Left ventricle myocardium inferior (tissue), 1 donor: ENCODE results near the gene SMYD3. TPM values are rescaled to one million over a fixed set of nuclear protein-coding genes. Genes with fewer than 3 reads are reported as not detected.

Source experiments
- DNase-seq: peaks from one replicate; pipeline ENCODE4 v3.0.0-alpha.2; 2020
- H3K27ac ChIP-seq: fragments of 200-600 bp; replicated peaks from 2 replicates; pipeline ENCODE4 v1.8.0; 2021
- H3K27me3 ChIP-seq: fragments of 200-600 bp; 2 replicates; pipeline ENCODE4 v1.8.0; 2021; ENCODE audit warnings: low read depth
- H3K36me3 ChIP-seq: fragments of 200-600 bp; 2 replicates; pipeline ENCODE4 v1.8.0; 2021
- H3K4me1 ChIP-seq: fragments of 200-600 bp; 2 replicates; pipeline ENCODE4 v1.8.0; 2021
- H3K4me3 ChIP-seq: fragments of 200-600 bp; 2 replicates; pipeline ENCODE4 v1.8.0; 2021; ENCODE audit warnings: mild to moderate bottlenecking, moderate library complexity
- H3K9me3 ChIP-seq: fragments of 200-600 bp; replicated peaks from 2 replicates; pipeline ENCODE4 v1.8.0; 2021
- CTCF ChIP-seq: fragments of 200-600 bp; IDR thresholded peaks from 2 replicates; pipeline ENCODE4 v1.8.0; 2021; ENCODE audit warnings: antibody characterized with exemption, mild to moderate bottlenecking, borderline replicate concordance
- intact Hi-C: fragments of 100-400 bp; cut with micrococcal nuclease; formaldehyde crosslinking; loops from one replicate; pipeline ENCODE4 v1.11.0; 2022
- total RNA-seq: library from RNA; stranded (reverse); fragmentation: NEBNext Ultra II Directional; extraction: Animal tissue kit (Norgen Biotek cat#: 25700); gene quantifications from one replicate; pipeline ENCODE4 v1.2.1, GENCODE V29; 2021
- donor health status: DM: no; HTN: yes; CAD: no; lungs with severe emphysema.

SMYD3 gene
- total RNA-seq, 1 donor from 2014 or later: 9.9 TPM

- H3K27ac ChIP-seq: no peak overlapping the region
- DNase-seq: no peak
- H3K27me3 ChIP-seq: no peaks in the 10 kb centered on the region
- H3K4me1 ChIP-seq: no peaks in the 10 kb centered on the region
- intact Hi-C loops: no loop called here
- H3K4me3 ChIP-seq: no peak overlapping the region
- peaks cover 38% of the 10 kb centered on the region for H3K9me3 ChIP-seq
- TF ChIP-seq CTCF: no peak
- no peaks in the 10 kb centered on the region for H3K36me3 ChIP-seq
Observed at GRCh38 chr1:246255773-246256172, 251.3 kb downstream of the SMYD3 start.

DNA sequence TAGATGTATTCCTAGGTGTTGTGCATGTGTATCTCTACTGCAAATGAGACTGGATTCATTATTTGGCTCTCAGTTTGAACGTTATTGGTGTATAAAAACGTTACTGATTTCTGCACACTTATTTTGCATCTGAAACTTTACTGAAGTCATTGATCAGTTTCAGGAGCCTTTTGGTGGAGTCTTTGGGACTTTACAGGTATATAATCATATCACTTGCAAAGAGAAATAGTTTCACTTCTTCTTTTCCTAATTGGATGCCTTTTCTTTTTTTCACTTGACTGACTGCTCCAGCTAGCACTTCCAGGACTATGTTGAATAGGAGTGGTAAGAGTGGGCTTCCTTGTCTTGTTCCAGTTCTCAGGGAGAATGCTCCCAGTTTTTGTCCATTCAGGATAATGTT lies 252.2 kb downstream of the SMYD3 start:
- H3K36me3 ChIP-seq: no peaks in the 10 kb centered on the region
- no peak overlapping the region for H3K27ac ChIP-seq
- H3K4me1 ChIP-seq: no peaks in the 10 kb centered on the region
- no peaks in the 10 kb centered on the region for H3K27me3 ChIP-seq
- no peak for DNase-seq
- no peak for TF ChIP-seq CTCF
- no peak overlapping the region for H3K4me3 ChIP-seq
- intact Hi-C loops: no loop called here
- H3K9me3 ChIP-seq: peaks cover 38% of the 10 kb centered on the region

DNA sequence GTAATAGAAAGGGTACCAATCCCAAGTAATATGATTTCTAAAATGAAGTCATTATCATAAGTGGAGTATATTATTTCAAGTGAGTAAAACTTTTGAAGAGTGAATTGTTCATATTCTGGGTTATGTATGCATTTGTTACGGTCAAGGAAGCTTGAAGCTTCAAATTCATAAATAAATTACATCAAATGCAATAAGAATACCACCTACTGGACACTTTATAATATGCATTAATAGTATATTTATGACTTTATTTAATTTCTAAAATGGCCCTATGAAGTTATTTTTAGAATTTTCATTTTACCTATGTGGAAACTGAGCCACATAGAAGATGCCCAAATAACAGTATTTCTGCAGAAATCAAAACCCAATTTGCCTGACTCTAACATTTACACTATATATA lies 260.6 kb downstream of the SMYD3 start:
- no peaks in the 10 kb centered on the region for H3K36me3 ChIP-seq
- DNase-seq: no peak
- H3K4me3 ChIP-seq: no peak overlapping the region
- no peak overlapping the region for H3K27ac ChIP-seq
- intact Hi-C loops: no loop called here
- H3K9me3 ChIP-seq: no peaks in the 10 kb centered on the region
- no peaks in the 10 kb centered on the region for H3K4me1 ChIP-seq
- no peaks in the 10 kb centered on the region for H3K27me3 ChIP-seq
- TF ChIP-seq CTCF: no peak

- intact Hi-C loops: no loop called here
- Histone ChIP-seq H3K27me3 (no peaks in the 10 kb centered on the region), H3K4me3 (no peak overlapping the region), H3K27ac (no peak overlapping the region), H3K9me3 (peaks cover 2% of the 10 kb centered on the region), H3K4me1 (no peaks in the 10 kb centered on the region), H3K36me3 (no peaks in the 10 kb centered on the region)
- TF ChIP-seq CTCF: no peak
- DNase-seq: no peak
Observed at GRCh38 chr1:246245541-246245940, 261.5 kb downstream of the SMYD3 start.

DNA sequence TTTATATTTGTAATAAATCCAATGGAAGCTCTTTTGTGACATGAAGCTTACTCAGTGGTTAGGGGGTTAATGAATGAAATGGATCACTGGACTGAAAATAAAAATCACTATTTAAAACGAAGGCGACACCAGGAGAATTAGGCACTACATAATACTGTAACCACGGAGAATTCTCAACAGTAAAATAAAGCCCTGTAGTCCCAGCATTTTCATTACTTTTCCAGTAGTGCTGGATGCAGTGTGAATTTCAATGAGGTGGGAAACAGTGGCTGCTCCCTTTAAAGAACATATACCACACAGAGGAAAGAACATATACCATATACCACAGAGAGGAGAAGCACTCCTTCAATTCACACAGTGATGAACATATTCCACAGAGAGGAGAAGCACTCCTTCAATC lies 275.0 kb downstream of the SMYD3 start:
- Histone ChIP-seq H3K4me1 (no peaks in the 10 kb centered on the region), H3K36me3 (no peaks in the 10 kb centered on the region), H3K4me3 (no peak overlapping the region), H3K27me3 (no peaks in the 10 kb centered on the region), H3K27ac (no peak overlapping the region), H3K9me3 (no peaks in the 10 kb centered on the region)
- intact Hi-C loops: no loop called here
- no peak for DNase-seq
- TF ChIP-seq CTCF: no peak

DNA sequence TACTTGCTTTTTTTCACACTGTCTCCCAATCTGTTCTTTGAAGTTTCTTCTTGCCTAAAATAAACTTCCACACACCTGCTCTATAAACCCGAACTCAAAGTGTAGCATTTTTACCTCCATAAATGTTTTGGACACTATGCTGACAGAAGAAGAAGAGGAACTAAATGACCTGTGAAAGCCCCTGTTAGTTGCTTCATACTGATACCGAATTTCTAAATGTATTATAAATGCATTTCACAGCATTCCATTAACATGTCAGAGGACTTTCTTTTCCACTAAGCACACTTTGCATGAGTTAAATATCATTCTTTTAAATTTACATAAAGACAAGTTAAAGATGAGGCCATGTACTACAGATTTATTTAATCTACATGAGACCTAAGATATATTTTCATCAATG lies 281.0 kb downstream of the SMYD3 start:
- H3K4me3 ChIP-seq: no peak overlapping the region
- H3K27me3 ChIP-seq: no peaks in the 10 kb centered on the region
- intact Hi-C loops: no loop called here
- no peak overlapping the region for H3K27ac ChIP-seq
- no peaks in the 10 kb centered on the region for H3K36me3 ChIP-seq
- no peak for DNase-seq
- H3K9me3 ChIP-seq: no peaks in the 10 kb centered on the region
- no peaks in the 10 kb centered on the region for H3K4me1 ChIP-seq
- TF ChIP-seq CTCF: no peak
